GM18861 (cell line): ENCODE measurements around the gene ALK.

Experiments used
- ATAC-seq: cut with Tn5 transposase; IDR thresholded peaks from one replicate; pipeline ENCODE4 v1.9.1; 2021; ENCODE audit not compliant: unreplicated experiment

The ALK gene

DNA sequence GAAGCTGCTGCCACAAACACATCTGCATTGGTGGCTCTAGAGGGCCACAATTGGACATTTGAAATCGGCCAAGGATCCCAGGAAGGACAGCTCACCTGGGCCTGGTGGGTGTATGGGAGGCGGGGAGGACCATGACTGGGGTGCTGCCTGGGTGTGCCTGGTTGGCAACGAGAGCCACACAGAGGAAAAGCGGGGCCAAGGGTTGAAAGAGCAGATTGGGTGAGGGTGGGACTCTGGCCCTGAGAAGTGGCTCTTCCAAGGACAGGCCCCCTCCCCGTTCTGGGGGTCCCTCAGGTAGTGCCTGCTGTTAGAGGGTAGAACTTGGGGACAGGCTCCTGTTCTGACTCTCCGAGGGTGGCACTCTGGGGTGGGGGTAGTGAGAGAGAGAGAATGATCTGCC lies 703.3 kb downstream of the ALK start:
- no peak for ATAC-seq

- ATAC-seq, result no peak
Measured at GRCh38 chr2:29216609-29216909, 704.8 kb downstream of the ALK start.

DNA sequence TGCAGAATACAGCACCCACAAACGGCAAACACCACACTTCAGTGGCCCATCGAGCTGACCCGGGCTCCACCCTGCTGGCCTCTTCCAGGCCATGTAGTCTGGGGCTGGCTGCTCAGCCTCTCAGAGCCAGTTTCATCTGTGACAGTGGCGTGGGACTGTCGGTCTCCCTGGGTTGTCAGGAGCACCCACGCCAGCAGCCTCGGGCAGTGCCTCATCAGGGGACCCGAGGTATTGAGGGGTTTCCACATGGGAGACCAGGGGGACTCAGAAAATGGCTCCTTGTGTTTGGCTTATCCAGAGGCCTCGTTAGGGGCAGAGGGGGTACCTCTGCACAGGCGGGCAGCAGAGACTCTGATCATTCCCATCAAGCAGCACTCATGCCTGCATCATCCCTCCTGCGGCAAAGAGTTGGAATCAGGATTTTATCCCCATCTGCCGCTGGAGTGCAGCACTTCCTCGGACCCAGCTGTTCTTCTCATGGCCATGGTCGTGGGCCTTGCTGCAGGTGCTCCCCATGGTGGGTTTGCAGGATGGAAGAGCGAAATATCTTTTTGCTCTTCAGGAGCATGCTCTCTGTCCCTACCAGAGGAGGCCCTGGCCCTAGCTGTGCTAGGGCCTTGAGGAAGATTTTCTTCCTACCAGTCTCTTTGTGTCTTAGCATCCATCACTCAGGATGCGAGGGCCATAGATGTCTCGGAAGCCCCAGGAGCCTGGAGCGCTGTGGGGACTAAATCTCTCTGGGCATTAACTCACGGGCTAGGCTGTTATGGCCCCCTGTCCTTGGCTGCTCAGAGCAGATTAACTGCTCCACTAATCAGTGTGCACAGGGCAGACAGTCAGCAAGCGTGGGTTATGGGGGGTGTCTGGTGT lies 705.4 kb downstream of the ALK start:
- no peak for ATAC-seq

DNA sequence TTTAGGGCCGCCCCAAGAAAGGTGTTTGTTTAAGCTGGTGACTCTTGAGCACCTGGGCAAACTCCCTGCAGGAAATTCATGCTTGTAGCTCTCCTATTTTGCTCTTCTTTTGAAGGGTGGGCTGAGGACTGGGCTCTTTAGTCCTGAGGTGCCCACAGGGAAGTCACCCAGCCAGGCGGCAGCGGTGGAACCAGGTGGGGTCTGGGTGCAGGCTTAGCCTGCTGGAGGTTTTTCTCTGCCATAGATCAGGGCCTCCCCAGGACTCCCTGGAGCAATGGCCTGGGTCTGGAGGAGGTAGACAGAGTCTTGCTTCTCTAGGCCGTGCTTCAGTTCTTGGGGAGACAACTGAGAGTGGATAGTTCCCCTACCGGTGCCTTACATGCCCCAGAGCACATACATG lies 706.3 kb downstream of the ALK start:
- no peak for ATAC-seq

- ATAC-seq, result no peak
Measured at GRCh38 chr2:29213888-29214291, 707.5 kb downstream of the ALK start.

DNA sequence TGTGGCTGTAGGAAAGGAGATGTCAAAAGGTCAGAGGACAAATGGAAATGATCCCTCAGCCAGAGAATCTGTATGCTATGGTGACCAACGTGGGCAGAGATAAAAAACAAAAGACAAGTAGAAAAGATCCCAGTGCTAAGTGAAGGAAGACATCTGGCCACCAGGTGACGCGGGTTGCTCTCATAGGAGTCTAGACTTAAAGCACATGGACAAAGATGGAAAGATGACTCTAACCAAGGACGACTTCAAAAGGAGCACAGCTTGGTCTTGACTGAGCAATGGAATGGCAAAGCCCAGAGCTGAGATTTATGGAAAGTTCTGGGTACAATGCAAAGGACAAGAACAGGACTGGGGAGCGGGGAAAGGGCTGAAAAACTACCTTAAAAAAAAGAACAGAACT lies 709.4 kb downstream of the ALK start:
- no peak for ATAC-seq

DNA sequence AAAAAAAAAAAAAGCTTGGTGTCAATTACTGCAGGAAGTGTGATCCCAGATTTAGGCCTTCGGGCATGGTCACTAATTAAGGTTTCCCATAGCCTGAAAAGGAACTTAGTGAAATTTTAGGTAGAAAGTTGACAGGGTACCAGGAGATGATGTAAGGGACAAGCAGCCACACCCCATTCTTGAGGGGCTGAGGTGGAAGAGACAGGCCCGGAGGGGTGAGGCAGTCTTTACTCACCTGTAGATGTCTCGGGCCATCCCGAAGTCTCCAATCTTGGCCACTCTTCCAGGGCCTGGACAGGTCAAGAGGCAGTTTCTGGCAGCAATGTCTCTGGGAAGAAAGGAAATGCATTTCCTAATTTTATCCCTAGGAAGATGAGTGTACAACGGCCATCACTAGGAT lies 711.8 kb downstream of the ALK start:
- no peak for ATAC-seq

- no peak for ATAC-seq
Measured at GRCh38 chr2:29207352-29208148, 713.8 kb downstream of the ALK start.

DNA sequence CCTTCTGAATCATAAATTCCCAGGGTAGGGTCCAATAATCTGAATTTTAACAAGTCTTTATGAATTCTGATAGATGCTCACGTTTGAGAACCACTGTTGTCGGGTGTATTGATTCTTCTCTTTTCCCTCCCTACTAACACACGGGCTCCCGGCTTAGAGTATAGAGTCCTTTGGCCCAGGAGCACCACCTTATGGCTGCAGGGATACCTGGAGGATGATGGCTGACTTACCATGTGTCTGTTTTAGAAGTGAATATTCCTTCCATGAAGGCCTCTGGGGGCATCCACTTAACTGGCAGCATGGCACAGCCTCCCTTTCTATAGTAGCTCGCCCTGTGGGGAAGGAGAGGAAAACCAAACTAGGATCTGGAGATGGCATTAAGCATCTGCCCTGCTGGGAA lies 714.4 kb downstream of the ALK start:
- no peak for ATAC-seq

GRCh38 chr2:29202819-29203495 lies 718.4 kb downstream of the ALK start:
- ATAC-seq, result no peak

GRCh38 chr2:29201979-29202378 lies 719.4 kb downstream of the ALK start:
- no peak for ATAC-seq

DNA sequence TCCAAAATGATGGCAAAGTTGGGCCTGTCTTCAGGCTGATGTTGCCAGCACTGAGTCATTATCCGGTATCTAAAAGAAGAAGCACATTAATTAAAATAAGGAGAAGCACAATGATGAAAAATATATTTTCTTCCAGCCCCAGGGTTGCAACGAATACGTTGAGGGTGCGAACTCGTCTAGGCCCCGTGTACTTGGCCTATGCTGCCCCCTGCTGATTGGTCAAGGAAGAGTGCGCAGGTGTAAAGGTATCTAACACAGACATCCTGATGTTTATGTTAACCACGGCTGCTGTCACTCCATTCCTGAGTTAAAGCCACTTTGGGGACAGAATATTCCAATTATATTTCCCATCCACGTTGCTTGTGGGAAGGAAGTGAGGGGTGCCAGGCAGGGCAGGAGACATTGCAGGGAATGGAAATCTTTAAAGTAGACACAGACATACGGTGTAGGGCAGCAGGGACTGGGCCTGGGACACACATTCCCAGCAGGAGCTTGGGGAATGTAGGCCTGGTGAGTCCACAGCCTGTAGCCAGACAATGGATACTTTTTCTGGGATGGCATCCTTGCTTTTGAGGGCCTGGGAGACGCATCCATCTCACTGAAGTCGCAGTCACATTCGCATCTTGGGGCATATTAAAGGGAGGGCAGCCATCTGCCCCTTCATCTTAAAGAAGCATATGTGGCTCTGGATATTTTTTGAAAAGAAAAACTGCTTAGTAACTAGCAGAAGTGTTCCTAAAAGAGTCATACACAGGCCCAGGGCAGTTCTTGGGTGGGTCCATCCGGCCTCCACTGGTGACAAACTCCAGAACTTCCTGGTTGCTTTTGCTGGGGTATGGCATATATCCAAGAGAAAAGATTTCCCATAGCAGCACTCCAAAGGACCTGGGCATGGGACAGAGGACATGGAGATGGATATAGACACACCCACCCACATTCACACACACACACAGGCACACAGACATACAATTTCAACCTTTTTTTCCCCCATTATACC lies 724.3 kb downstream of the ALK start:
- ATAC-seq, result no peak

GRCh38 chr2:29195796-29196195 lies 725.6 kb downstream of the ALK start:
- ATAC-seq, result no peak

DNA sequence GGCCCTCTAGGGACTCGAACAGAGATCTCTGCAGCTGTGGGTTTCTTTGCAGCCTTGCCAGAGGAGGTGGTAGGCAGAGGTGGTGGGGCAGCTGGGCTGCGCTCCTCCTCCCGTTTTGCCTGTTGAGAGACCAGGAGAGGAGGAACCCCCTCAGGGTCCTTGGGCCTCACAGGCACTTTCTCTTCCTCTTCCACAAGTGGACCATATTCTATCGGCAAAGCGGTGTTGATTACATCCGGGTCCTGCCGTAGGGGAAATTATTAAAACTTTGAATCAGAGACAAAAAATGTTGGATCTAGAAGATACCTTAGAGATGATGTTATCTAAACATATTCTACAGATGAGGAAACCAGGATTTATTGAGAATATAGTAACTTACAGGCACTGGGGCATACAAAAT lies 727.7 kb downstream of the ALK start:
- no peak for ATAC-seq

DNA sequence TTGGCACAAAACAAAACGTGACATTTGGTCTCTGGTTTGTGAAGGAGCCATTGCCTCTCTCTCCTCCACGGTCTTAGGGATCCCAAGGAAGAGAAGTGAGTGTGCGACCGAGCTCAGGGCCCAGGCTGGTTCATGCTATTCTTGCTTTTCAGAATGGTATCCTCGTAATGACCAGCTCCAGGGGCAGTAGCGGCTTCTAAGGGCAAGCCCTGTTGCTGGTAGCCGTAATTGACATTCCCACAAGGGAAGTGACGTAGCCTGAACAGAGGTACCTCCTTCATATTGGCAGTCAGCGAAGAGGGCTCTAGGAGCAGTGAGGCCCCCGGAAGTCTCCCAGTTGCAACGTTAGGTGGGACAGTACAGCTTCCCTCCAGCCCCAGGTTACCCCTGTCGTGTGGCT lies 728.3 kb downstream of the ALK start:
- no peak for ATAC-seq

GRCh38 chr2:29192526-29192925 lies 728.9 kb downstream of the ALK start:
- no peak for ATAC-seq

GRCh38 chr2:29191817-29192216 lies 729.6 kb downstream of the ALK start:
- no peak for ATAC-seq

GRCh38 chr2:29189052-29189451 lies 732.3 kb downstream of the ALK start:
- peak; percentile 80 for ATAC-seq

DNA sequence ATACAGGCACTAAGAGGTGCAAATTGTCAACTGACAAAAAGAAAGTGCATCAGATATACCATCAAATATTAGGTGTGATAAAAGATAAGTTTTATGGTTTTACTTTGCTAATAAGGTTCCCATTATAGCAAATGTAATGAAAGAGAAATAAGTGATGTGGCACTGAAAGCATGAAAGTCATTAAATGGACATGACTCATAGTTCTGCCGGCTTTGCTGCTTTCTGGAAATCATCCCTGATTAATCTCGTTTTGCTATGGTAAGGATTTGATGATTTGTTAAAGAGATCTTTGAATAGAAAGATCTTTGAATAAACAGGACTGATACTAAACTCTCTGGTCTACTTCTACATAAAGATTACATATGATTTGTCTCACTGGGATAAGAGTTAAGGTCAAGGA lies 733.5 kb downstream of the ALK start:
- no peak for ATAC-seq

DNA sequence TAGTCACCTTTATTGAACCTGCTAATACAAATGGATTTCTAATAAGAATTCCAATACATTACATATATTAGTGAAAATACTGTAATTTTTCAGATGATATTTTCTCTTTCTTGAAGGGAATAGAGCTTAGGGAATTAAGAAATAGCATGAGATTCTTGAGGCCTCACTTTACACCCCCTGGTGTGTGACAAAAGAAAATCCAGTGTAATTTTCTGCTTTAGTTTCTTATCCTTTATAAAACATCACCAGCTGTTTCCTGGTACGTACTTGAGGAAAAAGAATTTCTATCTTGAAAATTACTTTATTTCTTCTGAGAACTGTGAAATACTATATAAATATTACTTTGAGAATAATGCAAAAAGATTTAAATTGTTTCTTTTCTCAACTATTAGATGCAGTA lies 734.6 kb downstream of the ALK start:
- ATAC-seq, result no peak

DNA sequence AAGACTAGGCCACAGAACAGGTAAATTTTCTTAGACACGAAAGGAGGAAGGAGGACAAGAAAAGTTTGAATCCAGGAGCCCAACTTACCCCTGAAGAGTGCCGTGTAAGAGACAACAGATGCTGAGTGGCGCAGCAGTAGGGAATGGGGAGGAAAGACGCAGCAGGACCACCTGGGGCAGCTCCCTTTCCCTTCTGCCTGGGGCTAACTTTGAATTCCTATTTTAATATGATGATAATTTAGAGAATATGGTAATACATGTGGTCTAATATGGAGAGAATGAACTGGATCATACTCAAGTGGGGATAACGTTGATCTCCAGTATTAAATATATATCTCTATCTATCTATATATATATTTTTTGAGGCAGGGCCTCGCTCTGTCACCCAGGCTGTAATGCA lies 736.9 kb downstream of the ALK start:
- ATAC-seq, result no peak
